ENCODE measurements around the gene NLRC3. TPM values are rescaled to one million over a fixed set of nuclear protein-coding genes. Genes with fewer than 3 reads are reported as not detected.
"Not testable (repeated sequence)": the region's sequence is repeated elsewhere in the genome, so short reads cannot be mapped to it uniquely, and the experiment has no call there.

NLRC3 gene
- total RNA-seq, 1 donor: under 0.01 TPM

- no peaks in the 10 kb centered on the region for H3K27me3 ChIP-seq (ENCODE audit: insufficient read depth, low read length)
- TF ChIP-seq CTCF (IDR thresholded peaks at IDR 0.05; ENCODE audit: extremely low read depth, low read depth, low read length): no peak
- peaks cover 9% of the 10 kb centered on the region for H3K36me3 ChIP-seq (ENCODE audit: insufficient read depth, low read length)
- H3K4me2 ChIP-seq (ENCODE audit: insufficient read depth, low read length): peak within 1 kb of the TSS; percentile 96
- no peaks in the 10 kb centered on the region for H4K20me1 ChIP-seq (ENCODE audit: insufficient read depth, low read length)
- no peaks in the 10 kb centered on the region for H3K9me3 ChIP-seq (ENCODE audit: low read depth, low read length)
- H3K4me3 ChIP-seq (ENCODE audit: insufficient read depth, low read length): peak within 1 kb of the TSS; percentile 100
- H3K4me1 ChIP-seq (ENCODE audit: insufficient read depth, low read length): peaks cover 14% of the 10 kb centered on the region
- peak; percentile 100 for DNase-seq (ENCODE audit: insufficient read length, low spot score, missing footprints)
- peak within 1 kb of the TSS; percentile 65 for H3K27ac ChIP-seq (ENCODE audit: low read depth, low read length)
- H2AFZ ChIP-seq (ENCODE audit: low read length): peak within 1 kb of the TSS; percentile 98
- H3K79me2 ChIP-seq (ENCODE audit: insufficient read depth, low read length): peaks cover 54% of the 10 kb centered on the region
Measured at GRCh38 chr16:3611146-3611975, 34.2 kb upstream of the NLRC3 start, which contains the start of gene SLX4. Gene SLX4, minus strand, starts transcription at chr16:3611606. Its CDS starts 2,642 bp downstream, at chr16:3608964.

- Histone ChIP-seq H3K9me3 (ENCODE audit: low read depth, low read length) (no peaks in the 10 kb centered on the region), H2AFZ (ENCODE audit: low read length) (peak overlapping the region; percentile 90), H3K4me2 (ENCODE audit: insufficient read depth, low read length) (peak overlapping the region; percentile 96), H3K36me3 (ENCODE audit: insufficient read depth, low read length) (peaks cover 12% of the 10 kb centered on the region), H4K20me1 (ENCODE audit: insufficient read depth, low read length) (no peaks in the 10 kb centered on the region), H3K27ac (ENCODE audit: low read depth, low read length) (peak overlapping the region; percentile 53), H3K4me3 (ENCODE audit: insufficient read depth, low read length) (peak overlapping the region; percentile 100), H3K79me2 (ENCODE audit: insufficient read depth, low read length) (peaks cover 48% of the 10 kb centered on the region), H3K4me1 (ENCODE audit: insufficient read depth, low read length) (peaks cover 14% of the 10 kb centered on the region), H3K27me3 (ENCODE audit: insufficient read depth, low read length) (no peaks in the 10 kb centered on the region)
- no peak for DNase-seq (ENCODE audit: insufficient read length, low spot score, missing footprints)
- TF ChIP-seq CTCF (IDR thresholded peaks at IDR 0.05; ENCODE audit: extremely low read depth, low read depth, low read length): no peak
Measured at GRCh38 chr16:3610698-3611145, 33.5 kb upstream of the NLRC3 start.

GRCh38 chr16:3609895-3610697 is 32.9 kb upstream of the NLRC3 start:
- Histone ChIP-seq H3K9me3 (ENCODE audit: low read depth, low read length) (no peaks in the 10 kb centered on the region), H3K27me3 (ENCODE audit: insufficient read depth, low read length) (no peaks in the 10 kb centered on the region), H3K36me3 (ENCODE audit: insufficient read depth, low read length) (peaks cover 12% of the 10 kb centered on the region), H3K4me2 (ENCODE audit: insufficient read depth, low read length) (peak overlapping the region; percentile 96), H2AFZ (ENCODE audit: low read length) (no peak overlapping the region), H3K79me2 (ENCODE audit: insufficient read depth, low read length) (peaks cover 41% of the 10 kb centered on the region), H3K27ac (ENCODE audit: low read depth, low read length) (no peak overlapping the region), H4K20me1 (ENCODE audit: insufficient read depth, low read length) (no peaks in the 10 kb centered on the region), H3K4me1 (ENCODE audit: insufficient read depth, low read length) (peaks cover 14% of the 10 kb centered on the region), H3K4me3 (ENCODE audit: insufficient read depth, low read length) (peak overlapping the region; percentile 100)
- no peak for DNase-seq (ENCODE audit: insufficient read length, low spot score, missing footprints)
- no peak for TF ChIP-seq CTCF (IDR thresholded peaks at IDR 0.05; ENCODE audit: extremely low read depth, low read depth, low read length)

GRCh38 chr16:3608976-3609375 is 31.8 kb upstream of the NLRC3 start:
- not testable (repeated sequence) for H3K4me2 ChIP-seq (ENCODE audit: insufficient read depth, low read length); H3K27me3 ChIP-seq (ENCODE audit: insufficient read depth, low read length); H3K27ac ChIP-seq (ENCODE audit: low read depth, low read length); DNase-seq (ENCODE audit: insufficient read length, low spot score, missing footprints); H3K9me3 ChIP-seq (ENCODE audit: low read depth, low read length); H4K20me1 ChIP-seq (ENCODE audit: insufficient read depth, low read length); H3K4me3 ChIP-seq (ENCODE audit: insufficient read depth, low read length); H3K36me3 ChIP-seq (ENCODE audit: insufficient read depth, low read length); H2AFZ ChIP-seq (ENCODE audit: low read length)
- H3K79me2 ChIP-seq (ENCODE audit: insufficient read depth, low read length): peaks cover 32% of the 10 kb centered on the region
- H3K4me1 ChIP-seq (ENCODE audit: insufficient read depth, low read length): peaks cover 14% of the 10 kb centered on the region

Measured in osteoblast (primary cell).